OCI-M1 (cell line): Measurements from ENCODE around the gene TAF11L8.
"Not testable (repeated sequence)": the region's sequence is repeated elsewhere in the genome, so short reads cannot be mapped to it uniquely, and the experiment has no call there.

Experiments used
- DNase-seq: peaks from one replicate; lab custom pipeline; 2025; lab: John Stamatoyannopoulos, UW

TAF11L8 gene

DNA sequence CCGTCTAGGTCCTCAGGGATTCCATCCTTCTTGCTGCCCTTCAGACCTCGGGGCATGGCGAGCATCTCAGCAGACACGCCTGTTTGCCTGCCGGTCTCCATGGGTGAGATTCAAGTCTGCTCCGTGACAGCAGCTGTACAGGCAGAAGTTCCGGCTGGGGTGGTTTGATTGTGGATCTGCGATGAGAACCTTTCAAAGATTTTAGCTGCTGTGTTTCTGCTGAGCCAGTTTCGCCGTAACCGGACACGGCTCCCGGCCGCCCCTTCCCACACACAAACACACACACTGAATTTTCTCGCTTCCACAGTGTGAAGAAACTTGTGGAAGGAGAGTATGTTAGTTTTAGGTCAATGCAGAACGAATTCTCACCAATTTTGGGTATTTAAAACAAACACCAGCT, at the start of gene TAF11L8:
TAF11L8 (minus strand) TSS at position 101 of the 400 bp plus-strand sequence.
- not testable (repeated sequence) for DNase-seq

DNA sequence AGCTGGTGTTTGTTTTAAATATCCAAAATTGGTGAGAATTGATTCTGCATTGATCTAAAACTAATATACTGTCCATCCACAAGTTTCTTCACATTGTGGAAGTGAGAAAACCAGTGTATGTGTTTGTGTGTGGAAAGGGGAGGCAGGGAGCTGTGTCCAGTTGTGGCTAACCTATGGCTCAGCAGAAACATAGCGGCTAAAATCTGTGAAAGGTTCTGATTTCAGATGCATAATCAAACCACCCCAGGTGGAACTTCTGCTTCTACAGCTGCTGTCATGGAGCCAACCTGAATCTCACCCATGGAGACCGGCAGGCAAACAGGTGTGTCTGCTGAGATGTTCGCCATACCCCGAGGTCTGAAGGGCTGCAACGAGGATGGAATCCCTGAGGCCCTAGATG, 43.4 kb upstream of the TAF11L8 start, which contains the start of gene TAF11L14:
TAF11L14 (plus strand) TSS at position 301 of the 400 bp plus-strand sequence.
- DNase-seq: no peak

DNA sequence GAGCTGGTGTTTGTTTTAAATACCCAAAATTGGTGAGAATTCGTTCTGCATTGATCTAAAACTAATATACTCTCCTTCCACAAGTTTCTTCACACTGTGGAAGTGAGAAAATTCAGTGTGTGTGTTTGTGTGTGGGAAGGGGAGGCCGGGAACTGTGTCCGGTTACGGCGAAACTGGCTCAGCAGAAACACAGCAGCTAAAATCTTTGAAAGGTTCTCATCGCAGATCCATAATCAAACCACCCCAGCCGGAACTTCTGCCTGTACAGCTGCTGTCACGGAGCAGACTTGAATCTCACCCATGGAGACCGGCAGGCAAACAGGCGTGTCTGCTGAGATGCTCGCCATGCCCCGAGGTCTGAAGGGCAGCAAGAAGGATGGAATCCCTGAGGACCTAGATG, 41.0 kb upstream of the TAF11L8 start, which contains the start of gene TAF11L13:
TAF11L13 (plus strand) TSS at position 301 of the 400 bp plus-strand sequence.
- DNase-seq: not testable (repeated sequence)

DNA sequence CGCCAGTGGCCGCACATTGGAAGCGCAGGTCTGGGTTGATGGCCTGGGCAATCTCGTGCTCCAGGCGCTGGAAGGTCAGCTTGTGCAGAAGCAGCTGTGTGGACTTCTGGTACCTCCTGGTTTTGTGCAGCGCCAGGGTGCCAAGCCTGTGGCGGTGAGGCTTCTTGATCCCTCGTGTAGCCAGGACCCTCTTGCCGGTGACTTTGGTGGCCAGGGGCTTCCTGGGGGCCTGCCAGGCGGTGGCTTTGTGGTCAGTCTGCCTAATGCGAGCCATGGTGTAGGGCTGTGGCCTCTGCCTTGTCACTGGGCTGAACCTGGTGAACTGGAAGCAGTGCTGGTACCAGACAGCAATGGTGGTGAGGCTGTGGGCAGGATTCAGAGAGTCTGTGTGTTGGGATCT, 34.9 kb upstream of the TAF11L8 start:
- no peak for DNase-seq

DNA sequence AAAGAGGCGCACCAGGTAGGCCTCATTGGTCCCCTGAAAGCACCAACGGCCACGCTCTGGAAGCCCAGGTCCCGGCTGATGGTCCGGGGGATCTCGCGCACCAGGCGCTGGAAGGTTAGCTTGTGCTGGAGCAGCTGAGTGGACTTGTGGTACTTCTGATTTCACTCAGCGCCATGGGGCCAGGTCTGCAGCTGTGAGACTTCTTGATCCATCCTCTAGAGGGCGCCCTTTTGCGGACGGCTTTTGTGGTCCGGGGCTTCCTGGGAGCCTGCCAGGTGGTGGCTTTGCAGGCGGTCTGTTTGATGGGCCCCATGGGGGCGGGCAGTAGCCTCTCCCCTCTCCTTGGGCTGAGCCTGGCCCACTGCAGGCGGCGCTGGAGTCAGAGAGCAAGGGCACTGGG, 29.9 kb upstream of the TAF11L8 start:
- no peak for DNase-seq

DNA sequence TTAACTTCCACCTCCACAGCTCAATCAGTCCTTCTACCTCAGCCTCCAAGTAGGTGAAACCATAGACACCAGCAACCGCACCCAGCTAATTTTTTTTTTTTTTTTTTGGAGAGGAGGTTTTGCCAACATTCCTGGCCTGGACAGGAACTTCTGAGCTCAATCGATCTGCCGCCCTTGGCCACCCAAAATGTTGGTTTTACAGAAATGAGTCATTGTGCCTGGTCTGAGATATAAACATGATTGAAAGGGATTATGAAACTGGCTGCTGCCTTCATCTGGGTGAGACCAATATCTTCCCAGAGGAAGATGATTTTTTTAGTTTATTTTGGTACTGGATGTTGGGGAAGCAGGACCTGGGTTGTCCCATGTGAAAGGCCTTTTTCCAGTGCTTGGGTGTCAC, 28.6 kb upstream of the TAF11L8 start:
- DNase-seq: no peak

DNA sequence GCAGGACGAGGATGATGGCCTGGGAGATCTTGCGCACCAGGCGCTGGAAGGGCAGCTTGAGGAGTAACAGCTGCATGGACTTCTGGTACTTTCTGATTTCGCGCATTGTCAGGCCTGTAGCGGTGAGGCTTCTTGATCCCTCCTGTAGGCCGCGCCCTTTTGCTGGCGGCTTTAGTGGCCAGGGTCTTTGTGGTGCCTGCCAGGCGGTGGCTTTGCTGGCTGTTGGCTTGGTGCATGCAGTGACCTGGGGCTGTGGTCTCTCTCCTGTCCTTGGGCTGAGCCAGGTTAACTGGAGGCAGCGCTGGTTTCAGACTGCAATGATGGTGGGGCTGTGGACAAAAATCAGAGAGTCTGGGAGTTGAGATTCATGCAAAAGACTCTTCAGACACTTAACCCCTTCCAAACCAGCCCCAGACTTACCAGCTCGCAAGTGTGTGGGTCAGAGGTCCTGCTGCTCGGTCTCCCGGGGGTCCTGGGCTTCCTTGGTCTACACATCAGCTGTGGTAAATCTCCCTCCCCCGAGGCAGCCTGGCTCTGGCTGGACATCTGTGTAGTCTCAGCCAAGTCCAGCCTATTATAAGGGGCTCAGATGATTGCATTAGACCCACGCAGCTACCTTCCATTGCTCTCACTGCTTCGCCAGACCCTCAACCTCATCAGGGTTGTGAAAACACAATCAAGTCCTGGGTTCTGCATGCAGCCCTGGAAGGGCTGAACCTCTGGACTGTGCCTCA, 24.3 kb upstream of the TAF11L8 start:
- no peak for DNase-seq

DNA sequence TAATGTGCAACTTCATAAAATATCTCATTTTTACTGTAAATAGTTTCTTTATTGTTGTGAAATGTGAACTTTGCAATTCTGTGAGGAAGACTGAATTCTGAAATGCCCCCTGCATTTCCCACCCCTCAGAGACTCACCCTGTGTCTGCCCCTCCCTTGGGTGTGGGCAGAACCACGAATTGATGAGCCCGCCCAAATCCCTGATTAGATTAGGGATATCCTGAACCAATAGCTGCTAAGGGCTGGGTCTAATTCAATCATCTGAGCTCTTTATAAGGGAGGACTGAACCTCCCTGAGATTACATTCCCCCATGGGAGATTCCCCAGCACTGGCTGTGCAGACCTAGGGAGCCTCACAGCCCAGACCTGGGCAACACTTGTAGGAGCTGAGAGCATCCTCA, 19.3 kb upstream of the TAF11L8 start, which contains the start of gene TAF11L12:
TAF11L12 (plus strand) TSS at position 301 of the 400 bp plus-strand sequence.
- DNase-seq: not testable (repeated sequence)

DNA sequence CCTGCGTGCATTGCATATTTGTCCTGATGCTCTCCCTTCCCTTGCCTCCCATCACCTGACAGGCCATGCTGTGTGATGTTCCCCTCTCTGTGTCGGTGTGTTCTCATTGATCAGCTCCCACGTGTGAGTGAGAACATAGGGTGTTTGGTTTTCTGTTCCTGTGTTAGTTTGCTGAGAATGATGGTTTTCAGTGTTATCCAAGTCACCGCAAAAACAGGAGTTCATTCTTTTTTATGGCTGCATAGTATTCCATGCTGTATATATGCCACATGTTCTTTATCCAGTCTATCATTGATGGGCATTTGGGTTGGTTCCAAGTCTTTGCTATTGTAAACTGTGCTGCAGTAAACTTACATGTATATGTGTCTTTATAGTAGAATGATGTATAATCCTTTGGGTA, 16.7 kb upstream of the TAF11L8 start:
- not testable (repeated sequence) for DNase-seq

DNA sequence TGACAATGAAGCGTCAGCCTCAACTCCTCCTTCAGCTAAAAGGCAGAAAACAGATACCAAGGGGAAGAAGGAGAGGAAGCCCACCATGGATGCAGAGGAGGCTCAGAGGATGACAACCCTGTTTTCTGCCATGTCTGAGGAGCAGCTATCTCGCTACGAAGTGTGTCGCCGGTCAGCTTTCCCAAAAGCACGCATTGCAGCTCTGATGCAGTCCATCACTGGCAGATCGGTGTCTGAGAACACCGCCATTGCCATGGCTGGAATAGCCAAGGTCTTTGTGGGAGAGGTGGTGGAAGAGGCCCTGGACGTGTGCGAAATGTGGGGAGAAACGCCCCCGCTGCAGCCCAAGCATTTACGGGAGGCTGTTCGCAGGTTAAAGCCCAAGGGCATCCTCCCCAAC, 14.2 kb upstream of the TAF11L8 start:
- no peak for DNase-seq

DNA sequence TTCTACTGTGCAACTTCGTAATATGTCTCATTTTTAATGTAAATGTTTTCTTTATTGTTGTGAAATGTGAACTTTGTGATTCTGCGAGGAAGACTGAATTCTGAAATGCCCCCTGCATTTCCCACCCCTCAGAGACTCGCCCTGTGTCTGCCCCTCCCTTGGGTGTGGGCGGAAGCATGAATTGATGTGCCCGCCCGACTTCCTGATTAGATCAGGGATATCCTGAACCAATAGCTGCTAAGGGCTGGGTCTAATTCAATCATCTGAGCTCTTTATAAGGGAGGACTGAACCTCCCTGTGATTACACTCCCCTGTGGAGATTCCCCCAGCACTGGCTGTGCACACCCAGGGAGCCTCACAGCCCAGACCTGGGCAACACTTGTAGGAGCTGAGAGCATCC, 13.1 kb upstream of the TAF11L8 start, which contains the start of gene TAF11L11:
TAF11L11 (plus strand) TSS at position 304 of the 400 bp plus-strand sequence.
- not testable (repeated sequence) for DNase-seq

DNA sequence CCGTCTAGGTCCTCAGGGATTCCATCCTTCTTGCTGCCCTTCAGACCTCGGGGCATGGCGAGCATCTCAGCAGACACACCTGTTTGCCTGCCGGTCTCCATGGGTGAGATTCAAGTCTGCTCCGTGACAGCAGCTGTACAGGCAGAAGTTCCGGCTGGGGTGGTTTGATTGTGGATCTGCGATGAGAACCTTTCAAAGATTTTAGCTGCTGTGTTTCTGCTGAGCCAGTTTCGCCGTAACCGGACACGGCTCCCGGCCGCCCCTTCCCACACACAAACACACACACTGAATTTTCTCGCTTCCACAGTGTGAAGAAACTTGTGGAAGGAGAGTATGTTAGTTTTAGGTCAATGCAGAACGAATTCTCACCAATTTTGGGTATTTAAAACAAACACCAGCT, 7.0 kb upstream of the TAF11L8 start, which contains the start of gene TAF11L10:
TAF11L10 (minus strand) TSS at position 101 of the 400 bp plus-strand sequence.
- not testable (repeated sequence) for DNase-seq

DNA sequence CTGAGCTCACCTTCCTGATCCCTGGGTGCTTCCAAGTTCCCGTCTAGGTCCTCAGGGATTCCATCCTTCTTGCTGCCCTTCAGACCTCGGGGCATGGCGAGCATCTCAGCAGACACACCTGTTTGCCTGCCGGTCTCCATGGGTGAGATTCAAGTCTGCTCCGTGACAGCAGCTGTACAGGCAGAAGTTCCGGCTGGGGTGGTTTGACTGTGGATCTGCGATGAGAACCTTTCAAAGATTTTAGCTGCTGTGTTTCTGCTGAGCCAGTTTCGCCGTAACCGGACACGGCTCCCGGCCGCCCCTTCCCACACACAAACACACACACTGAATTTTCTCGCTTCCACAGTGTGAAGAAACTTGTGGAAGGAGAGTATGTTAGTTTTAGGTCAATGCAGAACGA, 3.5 kb upstream of the TAF11L8 start, which contains the start of gene TAF11L9:
TAF11L9 (minus strand) TSS at position 140 of the 400 bp plus-strand sequence.
- not testable (repeated sequence) for DNase-seq

DNA sequence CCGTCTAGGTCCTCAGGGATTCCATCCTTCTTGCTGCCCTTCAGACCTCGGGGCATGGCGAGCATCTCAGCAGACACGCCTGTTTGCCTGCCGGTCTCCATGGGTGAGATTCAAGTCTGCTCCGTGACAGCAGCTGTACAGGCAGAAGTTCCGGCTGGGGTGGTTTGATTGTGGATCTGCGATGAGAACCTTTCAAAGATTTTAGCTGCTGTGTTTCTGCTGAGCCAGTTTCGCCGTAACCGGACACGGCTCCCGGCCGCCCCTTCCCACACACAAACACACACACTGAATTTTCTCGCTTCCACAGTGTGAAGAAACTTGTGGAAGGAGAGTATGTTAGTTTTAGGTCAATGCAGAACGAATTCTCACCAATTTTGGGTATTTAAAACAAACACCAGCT, 5.1 kb downstream of the TAF11L8 start, which contains the start of gene TAF11L7:
TAF11L7 (minus strand) TSS at position 101 of the 400 bp plus-strand sequence.
- not testable (repeated sequence) for DNase-seq
